Osteocyte (in vitro differentiated cells): ENCODE data around the gene SH3RF3. TPM values are rescaled to one million over a fixed set of nuclear protein-coding genes. Genes with fewer than 3 reads are reported as not detected.

Experiments used
- DNase-seq: peaks from one replicate; pipeline ENCODE4 v3.0.0; 2021; ENCODE audit warnings: mixed read lengths; ENCODE audit not compliant: unreplicated experiment; ENCODE audit errors: extremely low spot score
- H3K27ac Mint-ChIP-seq: one replicate; pipeline ENCODE4 v1.8.0; 2021; ENCODE audit warnings: mild to moderate bottlenecking, mixed read lengths; ENCODE audit not compliant: unreplicated experiment
- H3K27me3 Mint-ChIP-seq: one replicate; pipeline ENCODE4 v1.8.0; 2021; ENCODE audit warnings: mixed read lengths; ENCODE audit not compliant: unreplicated experiment
- H3K36me3 Mint-ChIP-seq: one replicate; pipeline ENCODE4 v1.8.0; 2021; ENCODE audit warnings: mixed read lengths; ENCODE audit not compliant: unreplicated experiment
- H3K4me1 Mint-ChIP-seq: one replicate; pipeline ENCODE4 v1.8.0; 2021; ENCODE audit warnings: mixed read lengths; ENCODE audit not compliant: unreplicated experiment
- H3K4me3 Mint-ChIP-seq: one replicate; pipeline ENCODE4 v1.8.0; 2021; ENCODE audit warnings: mild to moderate bottlenecking, moderate library complexity, mixed read lengths; ENCODE audit not compliant: unreplicated experiment
- H3K9me3 Mint-ChIP-seq: one replicate; pipeline ENCODE4 v1.8.0; 2021; ENCODE audit warnings: mixed read lengths; ENCODE audit not compliant: unreplicated experiment
- total RNA-seq: library from RNA; stranded (reverse); gene quantifications from 2 replicates; pipeline ENCODE4 v1.2.1, GENCODE V29; 2021
- TF ChIP-seq, protein P1 (sequence below): fragments of 200-600 bp; sonication (generic); IDR thresholded peaks from 2 replicates; pipeline ENCODE4 v1.5.0; 2021; ENCODE audit warnings: antibody characterized with exemption, mild to moderate bottlenecking, moderate library complexity

The SH3RF3 gene
- total RNA-seq, 1 donor from 2014 or later = 79.4 TPM

DNA sequence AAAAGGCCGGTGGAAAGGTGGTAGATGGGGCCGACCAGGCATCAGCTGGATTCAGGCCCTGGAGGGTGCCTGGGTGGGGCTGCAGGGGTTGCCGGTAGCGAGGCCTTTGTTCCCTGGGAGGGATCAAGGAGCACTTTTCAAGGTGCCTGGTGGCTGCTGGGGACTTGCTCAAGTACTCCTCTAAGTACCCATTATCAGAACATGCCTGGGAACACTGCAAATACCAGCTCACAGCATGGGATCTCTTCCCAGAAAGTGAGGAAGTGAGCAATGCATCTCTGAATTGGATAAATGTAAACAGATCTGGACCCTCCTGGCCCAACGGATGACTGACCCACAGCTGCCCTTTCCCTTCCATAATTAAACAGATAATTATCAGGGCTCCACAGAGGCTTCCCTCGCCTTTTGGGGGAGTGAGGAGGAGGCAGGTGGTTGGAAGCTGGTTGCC lies 210.5 kb downstream of the SH3RF3 start:
- H3K4me3 Mint-ChIP-seq = no peak overlapping the region

DNA sequence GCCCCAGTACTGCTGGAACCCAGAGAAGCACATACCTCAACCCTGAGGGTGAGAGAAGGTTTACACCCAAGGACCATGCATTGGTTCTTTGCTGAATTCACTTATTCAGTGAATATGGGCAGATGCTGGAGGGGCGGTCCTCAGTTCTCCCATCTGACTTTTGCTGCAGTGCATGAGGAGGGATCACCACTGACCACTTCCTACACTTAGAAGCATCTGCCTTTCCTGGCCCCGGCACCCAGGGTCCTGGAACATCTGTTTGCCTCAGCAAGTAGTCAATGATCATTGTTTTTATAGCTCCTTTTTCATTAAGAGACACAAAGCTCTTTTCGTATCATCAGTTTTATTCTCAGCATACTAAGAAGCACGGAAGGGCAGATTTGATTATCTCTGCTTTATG lies 211.4 kb downstream of the SH3RF3 start:
- Mint-ChIP-seq H3K36me3 (peaks cover 10% of the 10 kb centered on the region), H3K9me3 (no peaks in the 10 kb centered on the region), H3K4me1 (peaks cover 83% of the 10 kb centered on the region), H3K27ac (no peak overlapping the region), H3K4me3 (no peak overlapping the region), H3K27me3 (no peaks in the 10 kb centered on the region)
- peak; percentile 79 for DNase-seq
- TF ChIP-seq, protein P1, sequence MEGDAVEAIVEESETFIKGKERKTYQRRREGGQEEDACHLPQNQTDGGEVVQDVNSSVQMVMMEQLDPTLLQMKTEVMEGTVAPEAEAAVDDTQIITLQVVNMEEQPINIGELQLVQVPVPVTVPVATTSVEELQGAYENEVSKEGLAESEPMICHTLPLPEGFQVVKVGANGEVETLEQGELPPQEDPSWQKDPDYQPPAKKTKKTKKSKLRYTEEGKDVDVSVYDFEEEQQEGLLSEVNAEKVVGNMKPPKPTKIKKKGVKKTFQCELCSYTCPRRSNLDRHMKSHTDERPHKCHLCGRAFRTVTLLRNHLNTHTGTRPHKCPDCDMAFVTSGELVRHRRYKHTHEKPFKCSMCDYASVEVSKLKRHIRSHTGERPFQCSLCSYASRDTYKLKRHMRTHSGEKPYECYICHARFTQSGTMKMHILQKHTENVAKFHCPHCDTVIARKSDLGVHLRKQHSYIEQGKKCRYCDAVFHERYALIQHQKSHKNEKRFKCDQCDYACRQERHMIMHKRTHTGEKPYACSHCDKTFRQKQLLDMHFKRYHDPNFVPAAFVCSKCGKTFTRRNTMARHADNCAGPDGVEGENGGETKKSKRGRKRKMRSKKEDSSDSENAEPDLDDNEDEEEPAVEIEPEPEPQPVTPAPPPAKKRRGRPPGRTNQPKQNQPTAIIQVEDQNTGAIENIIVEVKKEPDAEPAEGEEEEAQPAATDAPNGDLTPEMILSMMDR = no peak

More for the DNA sequence above, 210.5 kb downstream of the SH3RF3 start:
- peak; percentile 42 for DNase-seq
- Mint-ChIP-seq H3K9me3 (no peaks in the 10 kb centered on the region), H3K27me3 (no peaks in the 10 kb centered on the region), H3K27ac (peak overlapping the region; percentile 38), H3K36me3 (peaks cover 10% of the 10 kb centered on the region), H3K4me1 (peaks cover 88% of the 10 kb centered on the region)
- TF ChIP-seq, protein P1 = no peak

DNA sequence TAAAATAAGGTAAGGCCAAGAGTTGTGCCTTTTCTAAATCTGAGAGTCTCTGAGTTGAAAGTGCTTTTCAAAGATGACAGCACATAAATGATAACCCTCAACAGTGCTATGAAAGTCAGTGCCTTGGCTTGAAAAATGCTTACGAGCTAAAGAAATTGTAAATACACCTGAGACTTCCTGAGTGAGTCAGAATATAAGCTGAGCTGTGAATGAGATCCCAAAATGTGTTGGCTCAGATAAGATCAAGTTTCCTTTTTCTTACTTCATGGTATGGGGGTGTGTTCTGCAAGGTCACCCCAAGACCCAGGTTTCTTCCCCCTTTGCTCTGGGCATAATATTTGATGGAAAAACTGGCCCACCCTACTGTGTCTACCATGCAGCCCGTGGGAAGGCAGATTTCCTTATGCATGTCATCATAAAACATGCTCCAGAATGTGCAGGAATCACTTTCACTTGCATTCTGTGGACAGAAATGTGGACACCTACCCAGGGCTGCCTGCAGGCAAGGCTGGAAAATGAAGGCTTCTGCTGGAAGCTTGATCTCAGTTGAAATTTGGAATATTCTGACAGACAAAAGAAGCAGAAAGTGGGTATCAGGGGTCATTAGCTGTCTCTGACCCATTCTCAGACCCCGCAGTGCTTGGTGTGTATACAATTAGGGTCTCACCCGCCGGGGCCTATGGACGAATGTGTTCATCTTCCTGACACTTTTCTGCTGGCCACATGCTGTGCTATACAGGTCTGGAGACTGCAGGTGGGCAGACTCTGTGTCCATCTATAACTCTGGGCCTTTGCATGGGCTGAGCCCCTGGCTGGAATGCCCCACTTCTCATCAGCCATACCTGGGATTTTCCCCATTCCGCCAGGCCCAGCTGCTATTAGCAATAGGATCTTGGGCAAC lies 212.6 kb downstream of the SH3RF3 start:
- DNase-seq = no peak
- TF ChIP-seq, protein P1 = no peak
- H3K4me3 Mint-ChIP-seq = no peak overlapping the region
- H3K4me1 Mint-ChIP-seq = peaks cover 80% of the 10 kb centered on the region
- no peaks in the 10 kb centered on the region for H3K9me3 Mint-ChIP-seq
- H3K36me3 Mint-ChIP-seq = peaks cover 10% of the 10 kb centered on the region
- peak overlapping the region; percentile 31 for H3K27ac Mint-ChIP-seq
- H3K27me3 Mint-ChIP-seq = no peaks in the 10 kb centered on the region

DNA sequence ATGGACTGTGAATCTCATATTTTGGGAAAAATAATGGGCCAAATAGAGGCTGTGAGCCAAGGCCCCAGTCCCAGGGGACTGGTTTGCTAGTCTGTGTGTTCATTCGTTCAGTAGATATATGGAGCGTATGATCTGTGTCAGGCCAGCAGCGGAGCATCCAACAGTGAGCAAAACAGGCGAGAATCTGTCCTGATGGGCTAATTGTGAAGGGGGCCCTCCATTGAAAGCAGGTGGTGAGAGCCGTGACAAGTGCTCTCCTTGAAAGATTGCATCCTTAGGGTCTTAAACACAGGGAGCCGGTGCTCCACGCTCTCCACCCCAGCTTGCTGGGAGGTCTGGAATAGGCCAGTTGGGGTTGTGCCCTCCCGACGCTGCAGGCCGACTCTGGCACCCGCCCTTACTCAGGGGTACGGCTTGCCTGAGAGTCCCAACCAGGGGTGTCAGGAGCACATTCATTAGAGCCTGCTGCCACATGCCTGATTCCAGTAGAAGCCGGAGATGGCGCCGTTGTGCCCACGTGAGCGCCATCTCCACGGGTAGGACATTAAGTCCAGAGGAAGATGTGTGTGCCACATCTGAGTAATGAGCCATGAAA lies 213.3 kb downstream of the SH3RF3 start:
- Mint-ChIP-seq H3K27ac (peak overlapping the region; percentile 31), H3K9me3 (no peaks in the 10 kb centered on the region)

More for the DNA sequence above, 213.3 kb downstream of the SH3RF3 start:
- no peak overlapping the region for H3K4me3 Mint-ChIP-seq
- no peaks in the 10 kb centered on the region for H3K27me3 Mint-ChIP-seq
- peaks cover 10% of the 10 kb centered on the region for H3K36me3 Mint-ChIP-seq
- TF ChIP-seq, protein P1 = no peak
- peak; percentile 72 for DNase-seq
- H3K4me1 Mint-ChIP-seq = peaks cover 79% of the 10 kb centered on the region
